Measurements from ENCODE around the gene TNP2. TPM values are rescaled to one million over a fixed set of nuclear protein-coding genes. Genes with fewer than 3 reads are reported as not detected.

TNP2 gene
- total RNA-seq, 1 donor from 2014 or later: not detected

DNA sequence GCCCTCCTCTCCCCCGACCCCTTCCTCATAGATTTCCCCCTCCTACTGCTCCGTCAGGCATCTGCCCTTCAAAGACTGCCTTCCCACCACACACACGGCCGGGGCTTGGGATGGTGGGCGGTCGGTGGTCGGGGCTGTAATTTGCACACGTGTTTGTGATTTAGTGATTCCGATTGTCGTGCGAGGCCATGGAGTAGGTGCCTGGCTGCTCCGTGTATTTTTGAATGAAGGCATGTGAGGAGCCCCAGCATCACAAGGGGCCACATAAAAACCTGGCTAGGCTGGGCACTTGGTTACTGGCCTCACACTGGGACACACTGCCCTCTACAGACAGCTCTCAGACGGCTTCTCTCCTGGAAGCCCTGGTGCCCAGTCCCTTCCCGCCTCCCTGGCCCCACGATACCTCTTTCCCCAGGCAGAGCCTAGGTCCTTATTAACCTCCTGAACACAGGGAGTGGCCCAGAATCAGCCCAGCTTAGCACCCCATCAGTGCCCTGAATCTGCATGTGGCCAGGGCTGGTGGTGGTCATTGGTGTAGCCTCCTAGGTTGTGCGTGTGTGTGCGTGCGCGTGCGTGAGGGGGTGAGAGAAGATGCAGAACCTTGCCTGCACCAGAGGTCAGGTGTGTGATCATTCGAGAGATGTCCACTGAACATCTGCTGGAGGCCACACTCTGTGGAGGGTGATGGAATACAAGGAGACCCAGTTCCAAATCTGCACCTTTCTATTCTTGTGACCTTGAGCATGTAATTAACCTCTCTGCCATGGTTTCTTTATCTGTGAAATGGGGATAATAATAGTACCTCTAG lies 11.8 kb downstream of the TNP2 start:
- H3K36me3 ChIP-seq: peaks cover 5% of the 10 kb centered on the region
- TF ChIP-seq, protein P1, sequence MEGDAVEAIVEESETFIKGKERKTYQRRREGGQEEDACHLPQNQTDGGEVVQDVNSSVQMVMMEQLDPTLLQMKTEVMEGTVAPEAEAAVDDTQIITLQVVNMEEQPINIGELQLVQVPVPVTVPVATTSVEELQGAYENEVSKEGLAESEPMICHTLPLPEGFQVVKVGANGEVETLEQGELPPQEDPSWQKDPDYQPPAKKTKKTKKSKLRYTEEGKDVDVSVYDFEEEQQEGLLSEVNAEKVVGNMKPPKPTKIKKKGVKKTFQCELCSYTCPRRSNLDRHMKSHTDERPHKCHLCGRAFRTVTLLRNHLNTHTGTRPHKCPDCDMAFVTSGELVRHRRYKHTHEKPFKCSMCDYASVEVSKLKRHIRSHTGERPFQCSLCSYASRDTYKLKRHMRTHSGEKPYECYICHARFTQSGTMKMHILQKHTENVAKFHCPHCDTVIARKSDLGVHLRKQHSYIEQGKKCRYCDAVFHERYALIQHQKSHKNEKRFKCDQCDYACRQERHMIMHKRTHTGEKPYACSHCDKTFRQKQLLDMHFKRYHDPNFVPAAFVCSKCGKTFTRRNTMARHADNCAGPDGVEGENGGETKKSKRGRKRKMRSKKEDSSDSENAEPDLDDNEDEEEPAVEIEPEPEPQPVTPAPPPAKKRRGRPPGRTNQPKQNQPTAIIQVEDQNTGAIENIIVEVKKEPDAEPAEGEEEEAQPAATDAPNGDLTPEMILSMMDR (IDR thresholded peaks at IDR 0.05): peak; percentile 74
- H3K27me3 ChIP-seq: no peaks in the 10 kb centered on the region
- ATAC-seq (peak; percentile 70), DNase-seq (peak; percentile 83)
- peak overlapping the region; percentile 81 for H3K4me3 ChIP-seq
- intact Hi-C loops (cut with DNase I): no loop called here
- H3K27ac ChIP-seq: peak overlapping the region; percentile 98
- peaks cover 34% of the 10 kb centered on the region for H3K4me1 ChIP-seq
- no peaks in the 10 kb centered on the region for H3K9me3 ChIP-seq

DNA sequence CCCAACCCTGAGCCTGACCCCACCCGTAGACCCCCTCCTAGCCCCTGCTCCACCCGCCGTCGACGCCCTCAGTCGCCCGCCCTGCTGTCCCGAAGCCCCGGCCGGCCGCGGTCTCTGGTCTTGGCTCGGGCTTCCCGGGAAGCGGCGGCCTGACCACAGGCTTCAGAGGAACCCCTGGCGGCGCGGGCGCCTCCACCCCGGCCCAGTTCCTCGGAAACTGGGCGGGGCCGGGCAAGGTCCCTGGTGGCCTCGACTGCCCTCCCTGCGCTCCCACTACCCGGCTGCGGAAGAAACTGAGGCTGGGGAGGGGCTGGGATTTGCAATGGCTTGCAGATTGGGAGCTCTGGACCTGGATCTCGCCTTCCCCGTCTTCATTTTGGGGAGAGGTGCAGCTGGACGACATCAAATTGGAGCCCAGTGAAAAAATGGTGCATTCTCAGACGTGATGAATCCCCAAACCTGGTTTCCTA lies 12.4 kb downstream of the TNP2 start:
- DNase-seq (no peak), ATAC-seq (peak; percentile 43)
- Histone ChIP-seq H3K36me3 (peaks cover 5% of the 10 kb centered on the region), H3K9me3 (no peaks in the 10 kb centered on the region), H3K4me1 (peaks cover 34% of the 10 kb centered on the region), H3K27me3 (no peaks in the 10 kb centered on the region), H3K27ac (peak overlapping the region; percentile 98), H3K4me3 (peak overlapping the region; percentile 81)
- intact Hi-C loops (cut with DNase I): no loop called here
- TF ChIP-seq, protein P1 (IDR thresholded peaks at IDR 0.05): no peak

DNA sequence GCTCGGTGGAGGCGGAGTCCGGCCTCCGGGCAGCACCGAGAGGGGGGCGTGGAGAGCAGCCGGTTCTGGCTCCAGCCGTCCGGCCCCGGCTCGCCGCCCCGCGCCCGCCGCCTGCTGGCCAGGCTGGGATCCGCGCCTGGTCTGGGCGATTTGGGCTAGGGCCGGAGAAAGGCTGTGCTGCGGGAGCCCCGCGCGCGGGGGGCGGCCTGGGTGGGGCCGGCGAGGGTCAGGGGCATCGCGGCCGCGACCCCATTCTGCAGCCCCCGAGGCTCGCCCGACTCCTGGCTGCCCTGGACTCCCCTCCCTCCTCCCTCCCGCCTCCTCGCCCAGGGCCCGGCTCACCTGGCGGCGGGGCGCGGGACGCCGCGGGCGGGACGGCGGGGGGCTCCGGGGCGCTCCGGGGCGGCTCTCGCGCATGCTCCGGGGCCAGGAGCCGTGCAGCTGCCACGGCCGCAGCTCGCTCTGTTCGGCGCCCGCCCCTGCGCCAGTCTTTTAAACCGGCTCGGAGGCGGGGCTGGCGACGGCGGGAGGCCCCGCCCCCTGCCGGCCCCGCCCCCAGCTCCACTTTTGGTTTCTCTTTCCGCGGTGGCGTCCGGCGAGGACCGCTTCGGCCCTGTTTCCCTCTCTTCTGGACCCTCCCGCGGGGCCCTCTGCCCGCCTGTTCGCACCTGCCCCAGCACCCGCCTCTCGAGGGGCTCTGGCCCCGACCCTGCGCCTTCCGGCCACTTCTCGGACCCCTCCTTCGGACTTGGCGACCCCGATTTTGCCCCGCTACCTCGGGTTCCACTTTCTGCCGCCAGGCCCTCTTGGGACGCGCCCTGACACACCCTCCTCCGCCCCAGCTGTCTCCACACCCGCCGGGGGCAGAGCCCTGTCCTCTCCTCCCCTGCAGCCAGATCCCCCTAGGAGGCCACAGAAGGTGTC lies 13.1 kb downstream of the TNP2 start, which contains the start of gene SOCS1:
TSS of gene SOCS1 (minus strand) at position 468 of the 924 bp plus-strand sequence. CDS start 726 bp downstream, outside the sequence.
- TF ChIP-seq, protein P1 (IDR thresholded peaks at IDR 0.05): peak; percentile 83
- intact Hi-C loops (cut with DNase I): no loop called here
- Histone ChIP-seq H3K27me3 (no peaks in the 10 kb centered on the region), H3K4me3 (peak within 1 kb of the TSS; percentile 81), H3K9me3 (no peaks in the 10 kb centered on the region), H3K36me3 (peaks cover 5% of the 10 kb centered on the region), H3K4me1 (peaks cover 34% of the 10 kb centered on the region), H3K27ac (peak within 1 kb of the TSS; percentile 98)
- DNase-seq: peak; percentile 93
- ATAC-seq: peak; percentile 83

DNA sequence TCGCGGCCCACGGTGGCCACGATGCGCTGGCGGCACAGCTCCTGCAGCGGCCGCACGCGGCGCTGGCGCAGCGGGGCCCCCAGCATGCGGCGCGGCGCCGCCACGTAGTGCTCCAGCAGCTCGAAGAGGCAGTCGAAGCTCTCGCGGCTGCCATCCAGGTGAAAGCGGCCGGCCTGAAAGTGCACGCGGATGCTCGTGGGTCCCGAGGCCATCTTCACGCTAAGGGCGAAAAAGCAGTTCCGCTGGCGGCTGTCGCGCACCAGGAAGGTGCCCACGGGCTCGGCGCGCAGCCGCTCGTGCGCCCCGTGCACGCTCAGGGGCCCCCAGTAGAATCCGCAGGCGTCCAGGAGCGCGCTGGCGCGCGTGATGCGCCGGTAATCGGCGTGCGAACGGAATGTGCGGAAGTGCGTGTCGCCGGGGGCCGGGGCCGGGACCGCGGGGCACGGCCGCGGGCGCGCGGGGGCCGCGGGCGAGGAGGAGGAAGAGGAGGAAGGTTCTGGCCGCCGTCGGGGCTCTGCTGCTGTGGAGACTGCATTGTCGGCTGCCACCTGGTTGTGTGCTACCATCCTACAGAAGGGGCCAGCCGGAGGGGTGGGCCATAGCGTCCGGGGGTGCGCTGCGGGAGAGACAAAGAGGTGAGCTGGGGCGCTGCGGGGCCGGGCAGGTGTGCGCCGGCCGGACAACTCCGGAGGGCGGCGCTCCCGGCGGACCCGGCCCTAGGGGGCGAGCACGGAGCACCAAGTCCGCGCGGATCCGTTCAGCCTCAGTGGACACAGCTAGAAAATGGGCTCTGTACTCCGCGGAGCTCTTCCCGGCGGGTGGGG lies 14.0 kb downstream of the TNP2 start:
- intact Hi-C loops (cut with DNase I): loop anchor here (5.0 kb wide), 1 partner anchor 283 kb away; no protein-coding TSS in a partner anchor
- H3K9me3 ChIP-seq: no peaks in the 10 kb centered on the region
- no peaks in the 10 kb centered on the region for H3K27me3 ChIP-seq
- peaks cover 34% of the 10 kb centered on the region for H3K4me1 ChIP-seq
- peaks cover 5% of the 10 kb centered on the region for H3K36me3 ChIP-seq
- DNase-seq (peak; percentile 80), ATAC-seq (peak; percentile 1)
- peak overlapping the region; percentile 98 for H3K27ac ChIP-seq
- TF ChIP-seq, protein P1 (IDR thresholded peaks at IDR 0.05): no peak
- H3K4me3 ChIP-seq: peak overlapping the region; percentile 81

All from upper lobe of right lung (tissue), 1 donor.